DND-41 (cell line): ENCODE results near the gene THOC6.

ENCODE experiments used
- ATAC-seq: fragments of 200-7000 bp; cut with Tn5 transposase; 3 replicates; pipeline ENCODE4 v1.9.1; 2021; ENCODE audit warnings: low read depth; ENCODE audit not compliant: insufficient read depth
- DNase-seq: peaks from one replicate; pipeline ENCODE4 v3.0.0-alpha.2; 2020
- H2AFZ ChIP-seq: 2 replicates; pipeline ENCODE4 v1.6.0; 2012; ENCODE audit warnings: low read depth, low read length
- H3K27ac ChIP-seq: 2 replicates; pipeline ENCODE4 v1.5.1; 2012; ENCODE audit warnings: low read length, inconsistent platforms
- H3K27me3 ChIP-seq: fragments of 200-600 bp; sonication (generic); 2 replicates; pipeline ENCODE4 v1.6.0; 2012; ENCODE audit warnings: low read length, mild to moderate bottlenecking, inconsistent platforms; ENCODE audit not compliant: insufficient read depth, poor library complexity
- H3K36me3 ChIP-seq: 2 replicates; pipeline ENCODE4 v1.5.1; 2012; ENCODE audit warnings: low read length, inconsistent platforms; ENCODE audit not compliant: insufficient read depth
- H3K4me1 ChIP-seq: 2 replicates; pipeline ENCODE4 v1.5.1; 2012; ENCODE audit warnings: mild to moderate bottlenecking, low read length; ENCODE audit not compliant: insufficient read depth
- H3K4me2 ChIP-seq: 2 replicates; pipeline ENCODE4 v1.6.0; 2012; ENCODE audit warnings: mild to moderate bottlenecking, moderate library complexity, low read length, inconsistent platforms; ENCODE audit not compliant: insufficient read depth
- H3K4me3 ChIP-seq, 2 experiments: fragments of 200-600 bp in 1 of 2; shearing (Covaris generic) in 1 of 2; 2 replicates each; pipeline ENCODE4 v1.5.1; 2012 to 2016; ENCODE audit warnings: inconsistent platforms in 2 of 2, low read length in 2 of 2, mild to moderate bottlenecking in 2 of 2, low read depth in 1 of 2, moderate library complexity in 1 of 2
- H3K79me2 ChIP-seq: 2 replicates; pipeline ENCODE4 v1.6.0; 2012; ENCODE audit warnings: low read length, inconsistent platforms; ENCODE audit not compliant: insufficient read depth
- H3K9ac ChIP-seq: 2 replicates; pipeline ENCODE4 v1.6.0; 2012; ENCODE audit warnings: low read depth, mild to moderate bottlenecking, inconsistent platforms, low read length, moderate library complexity
- H3K9me3 ChIP-seq: 2 replicates; pipeline ENCODE4 v1.5.1; 2012; ENCODE audit warnings: low read length, moderate library complexity, mild to moderate bottlenecking, inconsistent platforms; ENCODE audit not compliant: insufficient read depth, severe bottlenecking
- H4K20me1 ChIP-seq: 2 replicates; pipeline ENCODE4 v1.6.0; 2012; ENCODE audit warnings: low read length; ENCODE audit not compliant: insufficient read depth
- CTCF ChIP-seq: IDR thresholded peaks from 2 replicates; pipeline ENCODE4 v1.5.1; 2012; ENCODE audit warnings: borderline replicate concordance, low read length, moderate library complexity, mild to moderate bottlenecking; ENCODE audit not compliant: poor library complexity, severe bottlenecking; ENCODE audit errors: extremely low read depth
- EZH2 ChIP-seq: IDR thresholded peaks from 3 replicates; pipeline ENCODE4 v1.6.1; 2012; ENCODE audit warnings: borderline replicate concordance, low read depth, mild to moderate bottlenecking, moderate library complexity, low read length, inconsistent platforms; ENCODE audit not compliant: severe bottlenecking

THOC6 gene

GRCh38 chr16:3059723-3060242 is 35.9 kb downstream of the THOC6 start:
- TF ChIP-seq CTCF (no peak), EZH2 (no peak)
- no peaks in the 10 kb centered on the region for H3K27me3 ChIP-seq
- DNase-seq (no peak), ATAC-seq (no peak)
- H2AFZ ChIP-seq, result peak overlapping the region; percentile 76
- H3K27ac ChIP-seq, result peak overlapping the region; percentile 90
- peaks cover 12% of the 10 kb centered on the region; the same call in 1 of the 2 replicates for H4K20me1 ChIP-seq
- peak overlapping the region; percentile 83 for H3K4me2 ChIP-seq
- peaks cover 36% of the 10 kb centered on the region for H3K4me1 ChIP-seq
- peak overlapping the region; percentile 51 to 74; a peak in 3 of 4 replicates for H3K4me3 ChIP-seq
- no peaks in the 10 kb centered on the region for H3K9me3 ChIP-seq
- peak overlapping the region; percentile 83 for H3K9ac ChIP-seq
- peaks cover 25% of the 10 kb centered on the region for H3K36me3 ChIP-seq
- H3K79me2 ChIP-seq, result peaks cover 27% of the 10 kb centered on the region

- H3K27me3 ChIP-seq, result no peaks in the 10 kb centered on the region
- no peaks in the 10 kb centered on the region for H3K9me3 ChIP-seq
- no peak overlapping the region for H2AFZ ChIP-seq
- peak overlapping the region; percentile 83 for H3K9ac ChIP-seq
- no peak for ATAC-seq
- peak overlapping the region; percentile 90 for H3K27ac ChIP-seq
- H3K79me2 ChIP-seq, result peaks cover 34% of the 10 kb centered on the region
- TF ChIP-seq CTCF (no peak), EZH2 (no peak)
- peaks cover 44% of the 10 kb centered on the region for H3K4me1 ChIP-seq
- peaks cover 18% of the 10 kb centered on the region; the same call in 1 of the 2 replicates for H3K36me3 ChIP-seq
- DNase-seq, result no peak
- H4K20me1 ChIP-seq, result peaks cover 12% of the 10 kb centered on the region; the same call in 1 of the 2 replicates
- H3K4me2 ChIP-seq, result peak overlapping the region; percentile 83; the same call in 1 of the 2 replicates
- H3K4me3 ChIP-seq, result no peak overlapping the region; a peak in 1 of 4 replicates
Observed at GRCh38 chr16:3060339-3061127, 36.7 kb downstream of the THOC6 start.

GRCh38 chr16:3062553-3062952 is 38.7 kb downstream of the THOC6 start:
- Histone ChIP-seq H3K9ac (no peak overlapping the region), H3K27ac (no peak overlapping the region), H3K4me2 (no peak overlapping the region), H3K36me3 (peaks cover 28% of the 10 kb centered on the region), H3K4me3 (no peak overlapping the region), H3K27me3 (no peaks in the 10 kb centered on the region), H3K4me1 (peaks cover 55% of the 10 kb centered on the region), H3K79me2 (peaks cover 47% of the 10 kb centered on the region), H4K20me1 (peaks cover 7% of the 10 kb centered on the region; the same call in 1 of the 2 replicates), H2AFZ (no peak overlapping the region), H3K9me3 (no peaks in the 10 kb centered on the region)
- TF ChIP-seq CTCF (no peak), EZH2 (no peak)
- no peak for DNase-seq
- no peak for ATAC-seq
